Measurements from ENCODE around the gene FARP1.

- TF ChIP-seq, protein P1, sequence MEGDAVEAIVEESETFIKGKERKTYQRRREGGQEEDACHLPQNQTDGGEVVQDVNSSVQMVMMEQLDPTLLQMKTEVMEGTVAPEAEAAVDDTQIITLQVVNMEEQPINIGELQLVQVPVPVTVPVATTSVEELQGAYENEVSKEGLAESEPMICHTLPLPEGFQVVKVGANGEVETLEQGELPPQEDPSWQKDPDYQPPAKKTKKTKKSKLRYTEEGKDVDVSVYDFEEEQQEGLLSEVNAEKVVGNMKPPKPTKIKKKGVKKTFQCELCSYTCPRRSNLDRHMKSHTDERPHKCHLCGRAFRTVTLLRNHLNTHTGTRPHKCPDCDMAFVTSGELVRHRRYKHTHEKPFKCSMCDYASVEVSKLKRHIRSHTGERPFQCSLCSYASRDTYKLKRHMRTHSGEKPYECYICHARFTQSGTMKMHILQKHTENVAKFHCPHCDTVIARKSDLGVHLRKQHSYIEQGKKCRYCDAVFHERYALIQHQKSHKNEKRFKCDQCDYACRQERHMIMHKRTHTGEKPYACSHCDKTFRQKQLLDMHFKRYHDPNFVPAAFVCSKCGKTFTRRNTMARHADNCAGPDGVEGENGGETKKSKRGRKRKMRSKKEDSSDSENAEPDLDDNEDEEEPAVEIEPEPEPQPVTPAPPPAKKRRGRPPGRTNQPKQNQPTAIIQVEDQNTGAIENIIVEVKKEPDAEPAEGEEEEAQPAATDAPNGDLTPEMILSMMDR (IDR thresholded peaks at IDR 0.05) = no peak
- no peak for TF ChIP-seq POLR2A (IDR thresholded peaks at IDR 0.05)
These were observed 330.9 kb downstream of the FARP1 start for GRCh38 chr13:98473788-98474144.
